ENCODE measurements around the gene HLCS.

- TF ChIP-seq CTCF (optimal IDR thresholded peaks at IDR 0.05 in 1 of 3, IDR thresholded peaks at IDR 0.05 in 1 of 3, conservative IDR thresholded peaks at IDR 0.05 in 1 of 3; ENCODE audit: extremely low read depth in 1 of 3, insufficient read depth in 2 of 3, low read length in 3 of 3) (no peak), EZH2 (IDR thresholded peaks at IDR 0.05; ENCODE audit: low read length) (no peak)
Observed at GRCh38 chr21:36706482-36706852, 260.0 kb downstream of the HLCS start.
